Stimulated activated CD8-positive, alpha-beta memory T cell treated with anti-CD3 and anti-CD28 coated beads, Interleukin-4, amount 100 ng/mL, for 24 hours (primary cell): Measurements from ENCODE around the gene GPR27.

ENCODE experiments used
- DNase-seq: peaks from one replicate; pipeline ENCODE4 v3.0.0-alpha.2; 2020; ENCODE audit warnings: low read depth

Gene GPR27

DNA sequence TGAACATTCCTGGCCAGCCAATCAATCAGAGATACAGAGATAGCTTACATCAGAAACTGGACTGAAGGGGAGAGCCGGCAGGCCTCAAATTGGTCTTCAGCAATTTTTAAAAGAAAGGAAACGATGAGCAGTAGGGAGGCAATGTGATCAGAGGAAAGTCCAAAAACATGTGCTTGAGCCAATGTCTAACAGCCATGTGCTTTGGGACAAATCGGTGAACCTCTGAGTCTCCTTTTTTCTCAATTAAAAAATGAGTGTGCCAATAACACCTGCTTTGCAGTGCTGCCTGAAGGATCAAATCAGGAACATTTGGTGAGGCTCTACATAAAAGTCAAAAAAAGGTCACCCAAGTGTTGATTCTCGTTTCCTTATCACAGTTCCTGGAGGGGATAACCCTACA, 21.0 kb upstream of the GPR27 start:
- no peak for DNase-seq

DNA sequence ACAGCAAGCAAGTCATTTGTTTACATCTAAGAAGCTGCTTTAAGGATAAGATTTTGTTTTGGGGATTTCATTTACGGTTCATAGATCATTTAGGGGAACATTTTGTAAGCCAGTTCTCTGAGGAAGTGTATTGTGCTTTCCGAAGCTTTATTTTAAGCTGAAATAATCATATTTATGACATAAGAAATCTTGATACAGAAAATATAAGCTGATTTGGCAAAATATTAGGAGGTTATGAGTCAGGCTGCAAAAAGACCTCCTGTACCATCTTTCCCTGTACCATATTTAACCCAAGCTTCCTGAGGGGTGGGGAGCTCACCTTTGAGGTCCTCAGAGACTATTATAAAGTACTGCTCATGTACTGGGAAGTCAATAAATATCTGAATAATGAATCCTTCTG, 20.3 kb upstream of the GPR27 start:
- DNase-seq: no peak

DNA sequence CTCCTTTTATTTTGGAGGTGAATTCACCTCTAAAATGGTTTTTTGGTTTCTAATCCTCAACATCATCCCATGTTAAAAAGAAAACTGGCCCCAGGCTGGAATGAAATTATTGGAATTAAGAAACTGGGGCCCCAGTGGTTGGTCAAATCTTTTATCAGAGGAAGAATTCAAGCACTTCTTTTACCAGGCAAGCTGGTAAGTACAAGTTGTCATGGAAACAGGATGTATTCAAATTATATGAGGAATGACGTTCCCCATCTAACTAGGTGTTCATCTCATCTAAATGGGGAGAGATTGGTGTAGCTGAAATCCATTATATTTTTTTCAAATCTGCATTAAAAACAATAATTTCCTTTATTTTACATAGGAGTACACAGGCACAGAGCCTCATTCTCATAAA, 18.8 kb upstream of the GPR27 start:
- DNase-seq: no peak

DNA sequence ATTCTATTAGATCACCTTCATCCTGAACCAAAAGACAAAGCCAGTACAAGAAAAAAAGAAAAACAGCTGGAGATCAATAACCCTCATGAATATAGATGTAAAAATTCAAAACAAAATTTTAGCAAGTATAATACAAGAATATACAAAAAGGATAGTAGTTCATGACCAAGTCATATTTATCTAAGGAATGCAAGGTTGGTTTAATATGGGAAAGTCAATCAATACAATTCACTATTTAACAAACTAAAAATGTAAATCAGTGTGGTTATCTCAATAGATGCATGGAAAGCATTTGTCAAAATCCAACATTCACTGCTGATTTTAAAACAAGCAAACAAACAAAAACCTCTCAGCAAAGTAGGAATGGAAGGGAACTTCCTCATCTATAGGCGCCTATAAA, 11.0 kb upstream of the GPR27 start:
- no peak for DNase-seq

DNA sequence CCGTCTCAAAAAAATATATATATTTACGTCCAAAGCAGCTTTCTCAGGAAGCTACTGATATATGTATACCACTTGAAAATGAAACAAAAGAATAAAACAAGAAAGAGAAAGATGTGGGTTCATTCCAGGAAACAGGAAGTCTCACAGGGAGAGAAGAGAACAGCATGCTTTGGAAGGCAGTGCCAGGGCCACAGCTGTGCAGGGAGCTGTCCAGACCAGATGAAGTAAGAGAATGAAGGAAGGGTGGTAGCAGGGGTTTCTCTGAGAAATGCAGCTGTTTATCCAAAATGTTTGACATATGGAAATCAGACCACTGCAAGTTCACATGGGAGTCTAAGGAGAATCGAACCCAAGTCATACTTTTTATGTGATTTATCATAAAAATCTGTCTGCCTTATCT, 8.9 kb upstream of the GPR27 start:
- no peak for DNase-seq

DNA sequence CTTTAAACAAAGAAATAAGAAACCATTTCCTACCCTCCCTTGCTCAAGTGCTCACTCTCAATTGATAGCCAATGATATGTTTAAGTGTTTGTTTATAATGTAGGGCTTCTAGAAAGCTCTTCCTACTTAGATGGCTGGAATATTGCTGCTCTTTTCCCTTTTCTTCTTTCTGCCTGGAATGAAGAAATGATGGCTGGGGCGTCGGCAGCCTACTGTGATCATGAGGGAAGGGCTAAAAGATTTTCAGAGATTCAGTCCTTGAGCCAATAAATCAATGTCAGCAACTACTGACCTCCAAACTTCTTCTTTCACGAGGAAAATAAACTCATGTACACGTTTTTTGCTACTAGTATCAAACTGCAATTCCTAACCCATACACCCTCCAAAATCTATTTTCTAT, 2.1 kb upstream of the GPR27 start:
- DNase-seq: no peak

DNA sequence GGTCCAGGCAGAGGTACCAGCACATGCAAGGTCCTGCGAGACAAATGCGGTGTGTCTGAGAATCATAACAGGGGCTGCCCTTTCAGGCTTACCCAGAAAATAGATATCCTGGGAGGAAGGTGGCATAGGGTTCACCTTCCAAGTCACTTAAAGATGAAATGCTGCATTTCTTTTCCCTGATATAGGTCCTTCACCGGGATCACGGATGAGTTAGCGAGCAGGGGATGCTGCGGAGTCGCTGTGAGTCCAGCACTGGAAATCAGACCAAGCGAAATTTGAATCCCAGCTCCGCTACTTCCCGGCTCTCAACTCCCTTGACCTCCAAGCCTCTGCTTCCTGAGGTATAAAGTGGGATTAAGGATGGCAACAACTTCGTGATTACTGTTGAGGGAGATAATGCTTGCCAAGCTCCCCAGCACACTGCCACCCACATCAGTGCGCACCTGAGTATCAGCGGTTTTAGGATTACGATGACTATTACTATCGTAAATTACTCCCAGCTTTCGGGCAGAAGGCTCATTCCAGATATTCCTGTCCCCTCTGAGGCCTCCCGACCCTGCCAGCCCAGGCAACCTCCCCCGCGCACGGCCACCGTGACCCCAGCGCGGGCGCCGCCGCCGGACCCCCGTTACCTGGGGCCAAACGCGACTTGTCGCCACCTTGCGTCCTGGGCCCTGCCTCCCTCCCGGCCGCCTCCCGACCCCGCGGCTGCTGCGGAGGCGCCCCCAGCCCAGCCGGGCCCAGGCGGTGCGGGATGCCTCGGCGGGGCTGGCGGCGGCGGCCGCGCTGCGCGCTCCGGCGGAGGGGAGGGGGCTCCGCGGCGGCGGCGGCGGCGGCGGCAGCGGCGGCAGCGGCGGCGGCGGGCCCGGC, 589 bp upstream of the GPR27 start:
- no peak for DNase-seq

DNA sequence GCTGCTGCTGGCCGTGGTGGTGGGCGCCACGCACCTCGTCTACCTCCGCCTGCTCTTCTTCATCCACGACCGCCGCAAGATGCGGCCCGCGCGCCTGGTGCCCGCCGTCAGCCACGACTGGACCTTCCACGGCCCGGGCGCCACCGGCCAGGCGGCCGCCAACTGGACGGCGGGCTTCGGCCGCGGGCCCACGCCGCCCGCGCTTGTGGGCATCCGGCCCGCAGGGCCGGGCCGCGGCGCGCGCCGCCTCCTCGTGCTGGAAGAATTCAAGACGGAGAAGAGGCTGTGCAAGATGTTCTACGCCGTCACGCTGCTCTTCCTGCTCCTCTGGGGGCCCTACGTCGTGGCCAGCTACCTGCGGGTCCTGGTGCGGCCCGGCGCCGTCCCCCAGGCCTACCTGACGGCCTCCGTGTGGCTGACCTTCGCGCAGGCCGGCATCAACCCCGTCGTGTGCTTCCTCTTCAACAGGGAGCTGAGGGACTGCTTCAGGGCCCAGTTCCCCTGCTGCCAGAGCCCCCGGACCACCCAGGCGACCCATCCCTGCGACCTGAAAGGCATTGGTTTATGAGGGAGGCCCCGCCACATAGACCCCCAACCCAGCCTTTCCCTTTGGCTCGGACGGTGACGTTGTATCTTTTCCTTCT, 1.1 kb downstream of the GPR27 start:
- no peak for DNase-seq

DNA sequence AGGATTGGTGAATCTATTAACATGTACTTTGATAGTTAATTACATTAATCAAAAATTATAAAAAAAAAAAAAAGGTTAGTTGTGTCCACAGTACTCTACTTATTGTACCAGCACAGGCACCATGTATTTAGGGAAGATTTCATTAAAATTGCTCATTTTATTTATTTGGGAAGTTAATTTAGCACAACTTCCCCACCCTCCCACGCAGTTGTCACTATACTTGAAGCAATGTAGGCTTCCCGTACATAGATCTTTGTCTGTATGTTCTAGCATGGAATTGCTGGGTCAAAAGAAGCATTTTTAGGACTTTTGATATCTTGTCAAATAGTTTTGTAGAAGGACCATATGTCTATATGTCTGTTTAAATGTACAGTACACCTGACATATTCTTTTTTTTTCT, 4.4 kb downstream of the GPR27 start:
- DNase-seq: no peak

DNA sequence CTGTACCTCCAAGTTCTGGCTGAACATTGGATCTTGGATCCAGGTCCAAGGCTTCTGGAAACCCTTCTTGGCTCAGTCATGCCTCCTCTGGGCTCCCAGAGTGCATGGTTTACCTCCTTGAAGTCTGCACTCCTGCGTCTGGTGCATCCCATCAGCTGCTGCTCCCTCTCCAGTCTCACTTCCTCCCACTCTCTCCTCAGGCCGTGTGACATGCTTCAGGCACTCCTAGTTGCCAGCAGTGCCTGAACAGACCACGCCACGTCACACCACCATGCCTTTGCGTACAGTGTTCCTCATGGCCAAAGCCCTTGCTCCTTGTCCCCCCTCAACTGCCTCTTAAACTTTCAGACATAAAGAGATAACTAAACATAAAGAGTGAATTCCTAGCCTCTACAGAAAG, 5.7 kb downstream of the GPR27 start:
- DNase-seq: no peak

DNA sequence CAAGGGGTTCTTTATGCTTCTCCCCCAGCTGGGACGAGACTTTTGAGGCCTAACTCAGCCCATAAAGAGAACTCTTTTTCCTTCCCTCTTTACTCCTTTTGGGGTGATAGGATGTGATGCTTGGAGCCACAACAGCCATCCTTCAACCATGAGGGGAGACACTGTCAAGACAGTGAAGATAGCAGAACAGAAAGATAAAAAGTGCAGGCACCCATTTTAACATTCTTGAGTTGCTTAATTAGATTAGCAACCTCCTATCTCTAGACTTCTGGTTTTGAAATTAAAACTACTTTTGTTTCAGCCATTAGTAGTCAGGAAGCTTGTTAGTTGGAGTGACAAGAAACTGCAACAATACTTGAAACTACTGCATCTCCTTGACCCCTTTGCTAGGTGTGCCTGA, 6.5 kb downstream of the GPR27 start:
- no peak for DNase-seq

DNA sequence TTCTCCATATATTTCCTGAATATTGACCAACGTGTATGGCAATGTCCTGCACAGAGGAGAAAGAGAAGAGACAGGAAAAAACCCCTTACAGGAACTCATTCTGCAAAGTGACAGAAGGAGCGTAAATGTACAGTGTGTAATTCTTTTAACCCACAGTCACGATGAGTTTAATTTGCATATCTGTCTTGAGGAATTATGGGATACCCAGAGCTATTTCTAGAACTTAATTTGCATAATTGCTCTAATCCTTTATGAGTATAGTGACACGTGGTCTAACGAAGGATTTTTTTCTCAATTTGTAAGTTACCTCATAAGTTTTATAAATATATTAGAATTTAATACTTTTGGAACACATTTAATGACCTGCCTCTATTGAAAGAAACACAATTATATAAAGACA, 9.8 kb downstream of the GPR27 start:
- DNase-seq: no peak

DNA sequence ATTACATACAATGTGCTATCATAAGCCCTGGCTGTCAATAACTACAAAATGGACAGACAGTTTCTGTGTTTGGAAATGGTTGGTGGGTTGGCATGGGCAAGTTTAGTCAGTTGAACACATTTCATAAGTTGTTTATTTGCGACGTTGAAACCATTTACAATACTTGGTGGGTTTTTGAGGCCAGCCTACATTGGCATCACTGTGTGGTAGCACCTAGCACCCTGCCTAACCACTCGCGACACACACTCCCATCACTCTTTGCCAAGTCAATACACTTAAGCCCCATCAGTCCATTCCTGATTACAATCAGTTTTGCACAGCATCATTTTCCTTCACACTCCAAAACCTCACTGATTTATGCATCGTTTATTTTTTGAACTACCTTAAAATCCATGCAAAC, 17.5 kb downstream of the GPR27 start:
- DNase-seq: no peak

DNA sequence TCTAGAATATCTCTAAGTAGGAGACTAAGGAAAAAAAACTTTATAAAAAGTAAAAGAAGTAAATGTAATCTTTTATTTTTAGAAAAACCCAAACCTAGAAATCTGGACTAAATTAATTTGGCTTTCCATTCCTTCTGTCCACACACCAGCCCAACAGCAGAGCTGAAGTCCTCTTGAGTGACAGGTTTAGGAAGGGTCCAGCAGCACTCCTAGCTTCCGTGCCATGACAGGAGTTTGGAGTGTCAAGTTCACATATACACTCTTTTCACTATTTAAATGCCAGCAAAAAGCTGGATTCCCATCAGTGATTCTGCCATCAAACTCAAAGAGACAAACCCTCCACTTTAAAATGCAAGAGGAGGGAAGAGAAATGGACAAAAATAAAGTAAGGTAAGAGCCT, 18.2 kb downstream of the GPR27 start:
- DNase-seq: no peak

DNA sequence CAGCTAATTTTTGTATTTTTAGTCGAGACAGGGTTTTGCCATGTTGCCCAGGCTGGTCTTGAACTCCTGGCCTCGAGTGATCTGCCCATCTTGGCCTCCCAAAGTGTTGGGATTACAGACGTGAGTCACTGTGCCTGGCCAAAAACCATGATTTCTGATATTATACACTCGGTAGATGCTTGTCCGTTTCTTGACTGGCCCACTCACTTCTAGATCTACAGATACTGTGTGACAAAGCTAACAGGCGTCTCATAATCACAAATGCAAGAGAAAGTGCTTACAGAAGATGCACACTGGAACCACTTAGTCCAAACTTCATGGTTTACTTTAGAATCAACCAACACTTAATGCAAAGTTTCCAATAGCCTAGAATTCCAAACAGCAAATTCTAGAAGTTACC, 22.9 kb downstream of the GPR27 start:
- no peak for DNase-seq

DNA sequence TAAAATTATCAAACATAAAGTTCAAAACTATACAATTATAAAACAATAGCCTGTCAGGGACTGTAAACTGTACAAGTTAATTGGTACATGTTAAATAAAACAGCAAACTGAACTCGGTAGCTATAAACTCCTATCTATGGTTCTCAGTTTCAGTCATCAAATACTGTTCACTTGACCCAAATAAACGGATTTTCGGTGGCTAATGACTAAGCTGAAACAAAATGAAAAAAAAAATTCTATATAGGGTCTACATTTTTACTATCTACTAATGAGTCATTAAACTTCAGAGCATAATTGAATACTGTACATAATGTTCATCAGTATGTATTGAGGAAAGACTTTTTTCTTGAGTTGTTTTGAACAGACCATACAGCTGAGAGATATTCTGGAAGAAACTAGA, 24.7 kb downstream of the GPR27 start:
- no peak for DNase-seq

DNA sequence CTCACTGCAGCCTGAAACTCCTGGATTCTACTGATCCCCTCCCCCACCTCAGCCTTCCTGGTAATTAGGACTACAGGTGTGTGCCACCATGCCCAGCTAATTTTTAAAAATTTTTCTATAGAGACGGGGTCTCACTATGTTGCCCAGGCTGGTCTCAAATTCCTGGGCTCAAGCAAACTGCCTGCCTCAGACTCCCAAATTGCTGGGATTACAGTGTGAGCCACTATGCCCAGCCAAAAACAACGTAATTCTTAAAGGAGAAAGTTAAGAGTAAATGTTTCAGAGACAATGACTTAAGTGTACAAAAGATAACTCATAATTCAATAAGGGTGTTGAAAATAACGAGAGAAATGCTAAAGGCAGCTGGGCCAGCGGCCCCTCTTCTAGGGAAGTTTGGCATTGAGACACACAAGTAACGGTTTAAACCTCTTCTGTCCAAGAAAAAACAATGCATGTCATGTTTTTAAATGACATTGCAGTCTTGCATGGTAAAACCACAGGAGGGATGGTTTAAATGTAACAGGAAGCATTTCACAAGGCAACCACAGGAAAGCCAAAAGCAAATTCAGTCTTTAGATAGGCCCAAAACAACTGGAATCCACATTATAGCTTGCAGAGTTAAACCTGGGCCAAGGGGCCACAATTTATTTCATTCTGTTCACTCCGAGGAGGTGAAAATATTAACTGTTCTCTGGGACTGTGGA, 26.2 kb downstream of the GPR27 start:
- no peak for DNase-seq

DNA sequence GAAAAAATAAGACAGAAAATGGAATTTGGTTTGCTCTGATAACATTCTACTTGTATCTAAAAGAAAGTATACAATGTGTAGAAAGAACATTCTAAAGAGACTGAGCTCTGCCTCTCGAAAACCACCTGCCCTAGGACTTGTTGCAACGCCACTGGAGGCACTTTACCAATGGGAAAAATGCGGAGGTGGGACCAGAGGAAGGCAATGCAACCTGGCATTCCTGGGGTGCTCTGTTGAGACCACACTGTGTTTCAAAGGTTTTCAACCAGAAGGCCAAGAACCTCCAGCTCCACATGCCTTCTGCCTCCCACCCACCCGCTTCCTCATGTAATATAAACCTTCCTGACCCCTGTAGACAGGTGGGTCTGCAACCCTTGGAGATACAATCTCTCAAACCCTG, 26.8 kb downstream of the GPR27 start:
- no peak for DNase-seq

DNA sequence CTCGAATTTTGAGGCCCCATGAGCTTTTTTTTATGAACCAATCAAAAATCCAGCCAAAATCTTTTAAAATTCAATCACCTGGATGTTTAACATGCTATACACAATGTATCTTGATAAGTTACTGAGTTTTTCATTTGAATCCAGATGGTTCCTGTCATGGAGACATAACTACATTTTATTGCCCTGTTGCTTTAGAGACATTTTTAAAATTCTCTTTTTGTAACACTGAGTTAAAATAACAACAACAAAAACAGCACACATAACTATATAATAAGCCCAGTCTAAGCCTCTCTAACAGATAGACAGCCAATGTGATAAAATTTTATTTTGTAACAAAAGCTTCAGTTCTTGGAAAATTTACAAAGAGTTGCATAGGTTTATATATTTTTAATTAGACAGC, 29.5 kb downstream of the GPR27 start:
- DNase-seq: no peak

DNA sequence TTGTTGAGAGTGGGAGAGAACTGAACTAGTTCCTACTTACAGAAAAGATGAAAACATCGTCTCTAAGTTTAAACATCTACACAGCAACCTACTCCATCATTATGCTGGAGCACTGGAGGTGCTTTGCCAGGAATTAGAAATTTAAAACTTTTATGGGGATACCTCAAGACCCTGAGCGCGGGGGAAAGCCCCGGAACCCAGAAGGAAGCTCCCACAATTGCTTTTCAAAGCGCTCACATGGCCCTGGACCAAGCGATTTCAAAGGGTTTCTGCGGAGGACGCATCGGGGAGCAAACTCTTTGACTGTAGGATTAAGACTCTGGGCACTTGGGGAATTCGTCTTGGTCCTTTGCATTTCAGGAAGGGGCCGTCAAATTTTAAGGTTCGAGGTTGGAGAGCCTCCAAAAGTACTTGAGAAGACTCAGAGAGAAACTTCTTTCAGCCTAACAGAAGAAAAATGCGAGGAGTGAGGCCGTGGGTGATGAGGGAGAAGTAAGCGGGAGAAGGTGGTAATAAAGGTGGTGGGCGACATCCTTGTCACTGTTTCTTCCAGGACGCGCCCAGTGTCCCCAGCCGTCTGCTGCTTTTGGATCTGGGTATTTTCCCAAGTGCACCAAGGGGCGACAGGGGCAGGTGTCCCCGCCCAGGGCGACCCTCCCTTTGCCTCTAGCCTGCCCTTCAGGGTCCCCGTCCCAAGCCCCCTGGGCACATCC, 30.7 kb downstream of the GPR27 start:
- no peak for DNase-seq

DNA sequence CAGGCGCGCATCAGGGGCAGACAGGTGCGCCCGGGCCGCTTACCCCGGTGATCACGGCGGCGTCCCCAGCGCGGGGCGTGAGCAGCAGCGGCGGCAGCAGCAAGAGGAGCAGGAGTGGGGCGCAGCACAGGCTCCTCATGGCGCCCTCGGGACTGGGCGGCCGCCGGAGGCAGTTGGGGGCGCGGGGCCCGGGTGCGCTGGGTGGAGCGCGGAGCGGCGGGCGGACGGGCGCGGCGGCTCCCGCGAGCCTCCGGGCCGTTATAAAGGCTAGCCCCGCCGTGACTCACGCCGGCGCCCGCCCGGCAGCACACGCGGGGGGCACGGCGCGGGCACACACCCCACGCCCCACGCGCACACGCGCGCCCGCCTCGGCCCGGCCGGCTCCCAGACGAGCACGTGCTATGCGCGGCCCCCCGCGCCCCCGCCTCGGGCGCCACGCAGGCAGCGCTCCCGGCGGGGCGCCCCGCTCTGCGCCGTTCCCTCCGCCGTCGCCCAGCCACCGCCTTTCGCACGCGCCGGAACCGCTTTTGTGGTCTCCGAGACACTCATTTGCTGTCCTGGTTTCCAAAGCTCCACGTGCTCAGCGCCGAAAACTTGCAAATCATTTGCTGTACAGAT, 31.4 kb downstream of the GPR27 start, which contains the start of gene PROK2:
Gene PROK2 (minus strand): TSS at position 235 of the 618 bp plus-strand sequence. CDS start 96 bp downstream, at position 139.
- peak; percentile 23 for DNase-seq
